Skeletal muscle tissue (tissue), 4 donors: ENCODE measurements around the gene VAC14. TPM values are rescaled to one million over a fixed set of nuclear protein-coding genes. Genes with fewer than 3 reads are reported as not detected.
A peak's percentile ranks its signal among the peaks of the same experiment; 100 is the strongest.

Experiments
- H3K27ac ChIP-seq: one replicate; pipeline ENCODE4 v1.7.0; 2013; ENCODE audit warnings: mild to moderate bottlenecking, low read depth, low read length, inconsistent platforms
- H3K27me3 ChIP-seq, 3 donors: one replicate each; pipeline ENCODE4 v1.7.0; 2013; ENCODE audit warnings: low read length in 3 of 3; ENCODE audit not compliant: control insufficient read depth in 3 of 3, insufficient read depth in 3 of 3
- H3K36me3 ChIP-seq, 3 donors: one replicate each; pipeline ENCODE4 v1.7.0; 2013; ENCODE audit warnings: low read length in 3 of 3; ENCODE audit not compliant: control insufficient read depth in 3 of 3, insufficient read depth in 3 of 3
- H3K4me1 ChIP-seq, 3 donors: one replicate each; pipeline ENCODE4 v1.7.0; 2013; ENCODE audit warnings: low read length in 3 of 3, mild to moderate bottlenecking in 3 of 3; ENCODE audit not compliant: control insufficient read depth in 3 of 3, insufficient read depth in 3 of 3
- H3K4me3 ChIP-seq, 3 donors: one replicate each; pipeline ENCODE4 v1.7.0; 2013; ENCODE audit warnings: low read length in 3 of 3
- H3K9ac ChIP-seq, 3 donors: one replicate each; pipeline ENCODE4 v1.7.0; 2013; ENCODE audit warnings: low read length in 3 of 3, mild to moderate bottlenecking in 3 of 3, moderate library complexity in 2 of 3, low read depth in 1 of 3
- H3K9me3 ChIP-seq, 3 donors: one replicate each; pipeline ENCODE4 v1.7.0; 2013; ENCODE audit warnings: low read length in 3 of 3; ENCODE audit not compliant: control insufficient read depth in 3 of 3
- total RNA-seq: library from RNA; depleted of rRNA; stranded (reverse); fragments of >200 nt; gene quantifications from one replicate; pipeline ENCODE4 v1.2.3, GENCODE V29; 2014
- donor health status: Osteomylitis.

VAC14 gene
- total RNA-seq, 1 donor from 2014 or later, result 15.1 TPM

DNA sequence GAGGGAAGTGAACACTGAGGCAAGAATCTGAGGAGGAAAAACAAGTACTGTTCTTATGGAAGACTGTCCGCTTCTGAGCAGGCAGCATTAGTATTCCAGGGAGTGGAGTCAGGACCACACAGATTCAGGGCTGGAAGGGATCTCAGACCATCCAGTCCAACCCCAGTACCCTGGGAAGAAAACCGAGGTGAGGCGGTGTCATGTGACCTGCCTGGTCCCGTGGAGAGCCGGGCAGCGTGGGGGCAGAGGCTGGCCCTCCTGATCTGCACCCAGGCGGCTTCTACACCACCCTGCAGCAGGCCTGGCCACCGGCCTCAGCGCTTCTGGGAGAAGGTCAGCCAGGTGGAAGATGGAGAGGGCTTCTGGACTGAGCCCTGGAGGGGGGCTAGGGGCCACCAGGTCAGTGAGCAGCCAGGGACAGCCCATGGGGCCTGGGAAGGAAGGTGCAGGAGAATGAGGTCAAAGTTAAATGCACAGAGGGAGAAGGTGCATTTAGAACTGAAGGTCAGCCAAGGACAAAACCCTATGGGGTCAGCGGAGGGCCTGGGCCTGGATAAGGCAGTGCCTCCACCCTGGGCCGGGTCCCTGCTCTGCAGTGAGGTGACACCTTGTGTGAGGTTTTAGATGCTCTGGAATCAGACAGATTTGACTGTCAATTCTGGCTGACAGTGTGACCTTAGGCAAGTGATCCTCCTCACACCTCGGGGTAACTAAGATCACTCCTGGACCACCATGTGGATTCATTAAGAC, 45.9 kb downstream of the VAC14 start:
- Histone ChIP-seq H3K4me1 (peaks cover 45 to 53% (median 52%) of the 10 kb centered on the region in 3 donors), H3K9me3 (no peaks in the 10 kb centered on the region), H3K4me3 (no peak overlapping the region), H3K36me3 (peaks cover 12 to 20% (median 15%) of the 10 kb centered on the region in 3 donors), H3K27ac (no peak overlapping the region), H3K9ac (no peak overlapping the region), H3K27me3 (no peaks in the 10 kb centered on the region)

DNA sequence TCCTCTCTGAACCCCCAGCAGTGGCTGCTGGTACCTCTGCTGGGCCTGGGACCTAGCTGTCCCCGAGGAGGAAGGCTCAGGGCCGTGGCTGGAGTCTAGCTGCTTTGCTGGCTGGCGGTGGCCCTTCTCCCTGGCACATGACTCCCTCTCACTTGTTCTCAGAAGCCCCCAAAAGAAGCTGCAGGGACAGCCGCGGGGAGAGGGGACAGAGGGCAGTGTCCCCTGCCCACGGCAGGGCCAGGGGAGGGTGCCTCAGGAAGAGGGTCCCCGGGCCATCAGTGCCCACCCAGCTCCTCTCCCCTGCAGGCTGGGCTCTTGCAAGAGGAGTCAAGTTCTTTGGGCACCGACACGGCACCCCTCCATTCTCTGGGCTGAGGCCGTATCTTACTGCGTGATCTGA, 46.6 kb downstream of the VAC14 start:
- H3K9me3 ChIP-seq, result no peaks in the 10 kb centered on the region
- H3K36me3 ChIP-seq, result peaks cover 12 to 18% (median 12%) of the 10 kb centered on the region in 3 donors
- H3K27ac ChIP-seq, result no peak overlapping the region
- peaks cover 51 to 60% (median 55%) of the 10 kb centered on the region in 3 donors for H3K4me1 ChIP-seq
- H3K4me3 ChIP-seq, result no peak overlapping the region
- H3K27me3 ChIP-seq, result no peaks in the 10 kb centered on the region
- H3K9ac ChIP-seq, result peak overlapping the region in 1 of 3 donors; percentile 40

DNA sequence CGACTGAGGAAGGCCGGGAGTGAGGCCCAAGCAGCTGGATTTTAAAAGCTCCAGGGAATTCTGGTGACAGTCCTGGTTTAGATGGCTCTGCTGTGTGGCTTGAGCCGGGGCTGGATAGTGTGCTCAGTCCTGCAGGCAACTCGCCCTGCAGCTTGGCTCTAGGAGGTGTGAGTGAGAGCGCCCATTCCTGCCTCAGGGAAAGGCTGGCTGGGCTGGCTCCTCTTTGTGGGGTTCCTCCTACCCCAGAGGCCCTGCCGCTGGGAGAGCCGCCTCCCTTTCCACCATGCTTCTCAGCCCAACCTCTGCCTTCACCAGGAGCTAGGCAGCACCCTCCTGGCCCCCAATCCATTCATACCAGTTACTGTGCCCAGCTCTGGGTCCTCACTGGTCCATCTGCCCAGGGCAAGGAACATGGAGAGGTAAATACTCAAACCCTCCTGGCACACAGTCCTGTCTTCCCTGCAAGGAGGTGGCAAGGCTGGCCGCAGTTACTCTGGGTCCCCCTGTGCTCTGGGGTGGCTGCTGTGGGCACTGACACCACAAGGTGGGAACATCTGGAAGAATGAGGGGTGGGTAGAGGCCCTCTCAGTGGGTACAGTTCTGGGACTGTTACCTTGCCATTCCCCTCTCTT, 47.1 kb downstream of the VAC14 start:
- Histone ChIP-seq H3K36me3 (peaks cover 10 to 16% (median 10%) of the 10 kb centered on the region in 3 donors), H3K4me3 (no peak overlapping the region), H3K27me3 (no peaks in the 10 kb centered on the region), H3K9ac (peak overlapping the region in 2 of 3 donors; percentile 40 to 54), H3K9me3 (no peaks in the 10 kb centered on the region), H3K27ac (no peak overlapping the region), H3K4me1 (peaks cover 52 to 66% (median 55%) of the 10 kb centered on the region in 3 donors)

DNA sequence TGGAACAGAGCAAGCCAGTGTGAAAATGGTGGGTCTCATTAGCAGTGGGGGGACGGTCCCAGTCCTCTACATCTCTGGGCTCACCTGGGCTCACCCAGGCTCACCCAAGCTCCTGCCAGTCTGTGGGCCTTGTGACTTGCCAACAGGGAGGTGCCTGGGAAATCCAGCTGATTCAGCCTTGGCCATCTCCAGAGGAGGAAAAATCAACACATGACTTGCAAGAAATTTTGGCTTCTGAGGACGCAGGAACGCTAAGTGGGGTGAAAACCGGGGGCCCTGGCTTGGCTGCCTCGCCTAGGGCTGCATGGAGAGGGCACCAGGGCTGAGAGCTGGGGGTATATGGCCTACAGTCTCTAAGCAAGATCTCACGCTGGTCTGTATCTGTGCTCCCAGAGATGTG, 47.7 kb downstream of the VAC14 start:
- Histone ChIP-seq H3K36me3 (peaks cover 4 to 12% (median 6%) of the 10 kb centered on the region in 3 donors), H3K4me3 (no peak overlapping the region), H3K27ac (no peak overlapping the region)

DNA sequence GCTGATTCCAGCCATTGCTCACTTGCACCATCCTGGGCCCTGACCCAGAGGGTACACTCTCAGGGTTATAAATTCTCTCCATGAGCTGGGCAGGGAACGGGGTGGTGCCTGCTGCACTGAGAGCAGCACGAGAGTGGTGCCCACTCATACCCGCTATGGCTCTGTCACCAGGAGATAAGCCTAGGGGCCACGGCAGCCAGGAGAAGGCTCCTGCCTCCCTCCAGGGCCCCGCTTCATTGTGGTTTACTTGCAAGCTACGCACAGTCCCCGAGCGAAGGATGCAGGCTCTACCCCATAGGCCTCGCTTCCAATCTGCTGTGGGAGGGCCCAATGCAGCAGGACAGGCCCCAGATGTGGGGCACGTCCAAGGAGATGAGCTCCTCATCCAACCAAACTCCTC, 48.5 kb downstream of the VAC14 start:
- H3K36me3 ChIP-seq, result peaks cover 4 to 6% (median 4%) of the 10 kb centered on the region in 3 donors
- H3K4me3 ChIP-seq, result no peak overlapping the region
- H3K9ac ChIP-seq, result peak overlapping the region in 2 of 3 donors; percentile 57 to 77
- no peaks in the 10 kb centered on the region for H3K9me3 ChIP-seq
- no peak overlapping the region for H3K27ac ChIP-seq
- no peaks in the 10 kb centered on the region for H3K27me3 ChIP-seq
- H3K4me1 ChIP-seq, result peaks cover 56 to 79% (median 67%) of the 10 kb centered on the region in 3 donors

More for the DNA sequence above, 47.7 kb downstream of the VAC14 start:
- no peaks in the 10 kb centered on the region for H3K27me3 ChIP-seq
- no peaks in the 10 kb centered on the region for H3K9me3 ChIP-seq
- peak overlapping the region in 1 of 3 donors; percentile 57 for H3K9ac ChIP-seq
- peaks cover 52 to 71% (median 59%) of the 10 kb centered on the region in 3 donors for H3K4me1 ChIP-seq

DNA sequence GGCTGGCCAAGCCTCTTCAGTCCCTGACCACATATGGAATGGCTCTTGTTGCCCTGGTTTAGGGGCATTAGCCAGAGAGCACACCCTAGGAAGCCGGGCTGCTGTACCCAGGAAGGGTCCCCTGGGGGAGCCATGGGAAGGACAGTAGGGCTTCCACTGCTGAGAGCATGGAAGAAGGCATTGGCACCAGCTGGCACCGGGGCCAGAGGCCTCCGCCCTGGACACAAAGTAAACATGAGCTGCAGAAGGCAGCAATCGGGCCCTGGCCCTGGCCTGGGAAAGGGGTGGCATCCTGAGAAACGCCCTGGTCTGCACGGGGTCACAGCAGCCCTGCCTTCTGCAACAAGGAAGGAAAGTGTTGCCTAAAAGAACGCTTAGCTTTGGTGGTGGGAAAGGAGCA, 49.4 kb downstream of the VAC14 start:
- Histone ChIP-seq H3K4me3 (peak overlapping the region; percentile 4 to 54 (median 30)), H3K27me3 (no peaks in the 10 kb centered on the region), H3K4me1 (peaks cover 62 to 88% (median 75%) of the 10 kb centered on the region in 3 donors), H3K9ac (peak overlapping the region; percentile 52 to 77 (median 74)), H3K27ac (peak overlapping the region; percentile 86), H3K9me3 (no peaks in the 10 kb centered on the region), H3K36me3 (peaks cover 0 to 2% (median 2%) of the 10 kb centered on the region in 3 donors)

DNA sequence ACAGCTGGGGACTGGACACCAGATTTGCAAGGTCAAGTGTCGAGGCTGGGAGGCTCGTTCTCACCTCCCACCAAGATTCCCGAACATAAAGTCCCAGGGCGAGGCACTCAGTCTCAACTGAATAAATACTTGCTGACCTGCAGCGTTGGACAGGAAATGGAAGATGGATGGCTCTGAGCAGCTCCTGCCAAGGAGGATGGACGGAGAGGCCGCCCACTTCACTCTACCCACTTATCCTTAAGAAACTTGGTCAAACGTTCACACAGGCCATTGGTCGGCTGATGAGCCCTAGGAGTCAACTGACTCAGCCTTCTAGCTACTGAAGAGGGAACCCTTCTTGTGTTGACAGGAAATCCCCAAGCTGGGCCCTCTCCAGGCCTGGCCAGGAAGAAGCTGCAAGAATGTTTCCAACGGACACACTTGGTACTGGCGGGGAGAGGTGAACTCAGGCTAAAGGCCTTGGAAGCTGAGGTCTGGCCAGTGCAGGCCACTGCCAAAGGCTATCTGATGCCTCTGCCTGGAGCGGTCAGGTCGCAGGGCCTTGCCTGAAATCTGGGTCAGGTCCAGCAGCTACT, 50.0 kb downstream of the VAC14 start:
- Histone ChIP-seq H3K4me3 (peak overlapping the region; percentile 29 to 59 (median 54)), H3K27me3 (no peaks in the 10 kb centered on the region), H3K9me3 (no peaks in the 10 kb centered on the region), H3K36me3 (peaks cover 0 to 1% (median 0%) of the 10 kb centered on the region in 3 donors), H3K4me1 (peaks cover 69 to 94% (median 81%) of the 10 kb centered on the region in 3 donors), H3K9ac (peak overlapping the region; percentile 52 to 77 (median 74)), H3K27ac (peak overlapping the region; percentile 86)

DNA sequence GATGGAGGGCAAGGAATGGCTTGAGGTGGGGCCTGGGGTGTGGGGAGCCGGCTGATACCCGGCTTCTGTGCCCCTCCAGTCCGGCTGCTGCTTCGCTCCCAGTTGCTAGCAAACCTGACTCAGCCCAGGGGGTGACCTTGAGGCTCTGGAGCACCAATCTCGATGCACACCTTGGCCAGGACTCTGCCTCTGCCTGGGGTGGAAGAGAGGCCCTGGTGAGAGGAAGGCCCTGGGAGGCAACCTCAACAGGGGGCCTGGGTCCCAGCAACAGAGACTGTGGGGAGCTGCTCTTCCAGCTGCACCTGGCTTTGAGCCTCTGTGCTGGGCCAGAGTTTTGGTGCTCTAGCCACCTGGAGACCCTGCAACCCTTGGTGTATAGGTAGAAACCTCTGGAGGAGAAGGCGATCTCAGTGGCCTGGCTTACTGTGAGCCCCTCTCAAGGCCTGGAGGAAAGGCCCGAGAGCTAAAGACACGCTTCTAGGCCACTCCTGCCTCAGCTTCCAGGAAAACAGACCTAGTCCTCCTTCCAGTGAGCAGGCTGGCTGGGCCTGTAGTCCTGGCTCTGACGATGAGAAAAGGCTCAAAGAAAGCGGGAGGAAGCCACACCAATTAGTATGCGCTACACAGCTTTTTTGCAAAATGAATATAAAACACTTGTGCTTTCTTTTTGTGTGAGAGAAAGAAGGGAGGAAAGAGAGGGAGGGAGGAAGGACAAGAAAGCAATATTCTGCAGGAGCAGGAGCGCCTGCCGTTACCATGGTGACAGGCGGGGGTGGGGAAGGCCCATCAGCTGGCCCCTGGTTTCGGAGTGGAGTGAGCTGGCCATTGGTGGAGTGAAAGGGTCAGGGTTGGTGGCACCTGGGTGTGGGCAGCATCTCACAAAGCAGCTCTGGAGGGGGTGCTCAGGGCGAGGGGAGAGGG, 51.0 kb downstream of the VAC14 start:
- peak overlapping the region; percentile 86 for H3K27ac ChIP-seq
- H3K36me3 ChIP-seq, result no peaks in the 10 kb centered on the region
- peak overlapping the region; percentile 25 to 61 (median 29) for H3K9ac ChIP-seq
- H3K4me3 ChIP-seq, result peak overlapping the region in 2 of 3 donors; percentile 29 to 59
- no peaks in the 10 kb centered on the region for H3K27me3 ChIP-seq
- H3K4me1 ChIP-seq, result peaks cover 76 to 99% (median 86%) of the 10 kb centered on the region in 3 donors
- no peaks in the 10 kb centered on the region for H3K9me3 ChIP-seq

DNA sequence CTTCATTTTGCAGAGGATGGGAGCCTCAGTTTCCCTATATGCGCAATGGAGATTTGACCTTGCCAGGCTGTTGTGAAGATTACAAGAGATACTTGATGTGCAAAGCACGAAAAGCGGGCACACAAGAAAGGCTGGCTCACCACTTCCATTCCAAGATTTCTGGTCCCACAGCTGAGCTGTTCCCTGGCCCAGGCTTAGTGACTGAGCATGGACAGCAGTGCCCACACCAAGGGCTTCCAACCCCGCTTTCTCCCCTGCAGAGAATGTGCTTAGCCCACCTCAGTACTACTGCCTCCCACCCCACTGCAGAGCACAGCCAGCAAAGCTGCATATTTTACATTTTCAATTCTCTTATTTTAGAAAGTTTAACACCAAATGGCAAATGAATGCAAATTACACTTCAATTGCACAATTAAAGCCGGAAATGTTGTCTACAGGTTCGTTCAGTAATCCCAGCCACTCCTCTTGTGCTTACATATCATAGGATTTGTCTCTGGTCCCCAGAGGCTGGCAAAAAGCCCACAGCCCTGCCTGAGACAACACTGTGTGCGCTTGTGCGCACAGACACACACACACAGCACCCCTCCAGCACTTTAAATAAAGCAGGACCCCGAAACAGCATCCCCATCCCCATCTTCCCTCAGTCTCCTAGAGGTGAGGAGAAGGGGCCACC, 51.8 kb downstream of the VAC14 start:
- no peak overlapping the region for H3K4me3 ChIP-seq
- peak overlapping the region; percentile 86 for H3K27ac ChIP-seq
- H3K9ac ChIP-seq, result no peak overlapping the region
- H3K36me3 ChIP-seq, result no peaks in the 10 kb centered on the region
- no peaks in the 10 kb centered on the region for H3K9me3 ChIP-seq
- H3K27me3 ChIP-seq, result no peaks in the 10 kb centered on the region
- peaks cover 78 to 100% (median 89%) of the 10 kb centered on the region in 3 donors for H3K4me1 ChIP-seq
